DLD1 (cell line): ENCODE data around the gene RUSC2.
"Not testable (repeated sequence)": the region's sequence is repeated elsewhere in the genome, so short reads cannot be mapped to it uniquely, and the experiment has no call there.

Experiments used
- in situ Hi-C: cut with HindIII; loops from 2 replicates; pipeline ENCODE4 v1.10.0; 2017; ENCODE audit warnings: low sequenced_read_pairs

The RUSC2 gene

GRCh38 chr9:35519692-35520363 lies 29.9 kb downstream of the RUSC2 start:
- in situ Hi-C loops = no loop called here

GRCh38 chr9:35520364-35520710 lies 30.4 kb downstream of the RUSC2 start:
- in situ Hi-C loops = no loop called here

- in situ Hi-C loops = no loop called here
Observed at GRCh38 chr9:35521708-35522107, 31.8 kb downstream of the RUSC2 start.

GRCh38 chr9:35522187-35522586 lies 32.3 kb downstream of the RUSC2 start:
- in situ Hi-C loops = no loop called here

GRCh38 chr9:35522700-35523099 lies 32.8 kb downstream of the RUSC2 start:
- in situ Hi-C loops = no loop called here

GRCh38 chr9:35523556-35523955 lies 33.6 kb downstream of the RUSC2 start:
- in situ Hi-C loops = not testable (repeated sequence)

GRCh38 chr9:35526087-35526801 lies 36.3 kb downstream of the RUSC2 start:
- in situ Hi-C loops = no loop called here

GRCh38 chr9:35529161-35529823 lies 39.4 kb downstream of the RUSC2 start:
- in situ Hi-C loops = no loop called here

GRCh38 chr9:35533398-35533797 lies 43.5 kb downstream of the RUSC2 start:
- in situ Hi-C loops = no loop called here

GRCh38 chr9:35534921-35535320 lies 45.0 kb downstream of the RUSC2 start:
- in situ Hi-C loops = not testable (repeated sequence)

- in situ Hi-C loops = no loop called here
Observed at GRCh38 chr9:35537913-35538312, 48.0 kb downstream of the RUSC2 start.

- in situ Hi-C loops = no loop called here
Observed at GRCh38 chr9:35538361-35539234, 48.7 kb downstream of the RUSC2 start.
